ENCODE results near the gene MBD3.
"Not testable (repeated sequence)": the region's sequence is repeated elsewhere in the genome, so short reads cannot be mapped to it uniquely, and the experiment has no call there.

The MBD3 gene

GRCh38 chr19:1549332-1549945 is 43.2 kb downstream of the MBD3 start:
- no peak for DNase-seq (ENCODE audit: low read depth in 2 of 2, low spot score in 1 of 2)

GRCh38 chr19:1540365-1540925 is 52.2 kb downstream of the MBD3 start:
- no peak for DNase-seq (ENCODE audit: low read depth in 2 of 2, low spot score in 1 of 2)

- DNase-seq (ENCODE audit: low read depth in 2 of 2, low spot score in 1 of 2) = not testable (repeated sequence)
Observed at GRCh38 chr19:1539749-1540148, 52.9 kb downstream of the MBD3 start.

- no peak for DNase-seq (ENCODE audit: low read depth in 2 of 2, low spot score in 1 of 2)
Observed at GRCh38 chr19:1538978-1539377, 53.7 kb downstream of the MBD3 start.

- DNase-seq (ENCODE audit: low read depth in 2 of 2, low spot score in 1 of 2) = not testable (repeated sequence)
Observed at GRCh38 chr19:1535699-1536098, 57.0 kb downstream of the MBD3 start.

GRCh38 chr19:1534972-1535371 is 57.7 kb downstream of the MBD3 start:
- no peak for DNase-seq (ENCODE audit: low read depth in 2 of 2, low spot score in 1 of 2)

- no peak for DNase-seq (ENCODE audit: low read depth in 2 of 2, low spot score in 1 of 2)
Observed at GRCh38 chr19:1533510-1534150, 59.0 kb downstream of the MBD3 start.

- DNase-seq (ENCODE audit: low read depth in 2 of 2, low spot score in 1 of 2) = no peak
Observed at GRCh38 chr19:1532003-1532402, 60.7 kb downstream of the MBD3 start.

GRCh38 chr19:1531587-1531986 is 61.1 kb downstream of the MBD3 start:
- DNase-seq (ENCODE audit: low read depth in 2 of 2, low spot score in 1 of 2) = no peak

GRCh38 chr19:1530856-1531255 is 61.8 kb downstream of the MBD3 start:
- DNase-seq (ENCODE audit: low read depth in 2 of 2, low spot score in 1 of 2) = not testable (repeated sequence)

GRCh38 chr19:1529430-1529816 is 63.2 kb downstream of the MBD3 start:
- DNase-seq (ENCODE audit: low read depth in 2 of 2, low spot score in 1 of 2) = no peak

- no peak for DNase-seq (ENCODE audit: low read depth in 2 of 2, low spot score in 1 of 2)
Observed at GRCh38 chr19:1528596-1529429, 63.9 kb downstream of the MBD3 start.

GRCh38 chr19:1527650-1528309 is 64.9 kb downstream of the MBD3 start:
- no peak for DNase-seq (ENCODE audit: low read depth in 2 of 2, low spot score in 1 of 2)

GRCh38 chr19:1526979-1527649 is 65.6 kb downstream of the MBD3 start:
- DNase-seq (ENCODE audit: low read depth in 2 of 2, low spot score in 1 of 2) = no peak

GRCh38 chr19:1526066-1526778 is 66.4 kb downstream of the MBD3 start:
- DNase-seq (ENCODE audit: low read depth in 2 of 2, low spot score in 1 of 2) = no peak

GRCh38 chr19:1525343-1525742 is 67.3 kb downstream of the MBD3 start:
- no peak for DNase-seq (ENCODE audit: low read depth in 2 of 2, low spot score in 1 of 2)

- no peak for DNase-seq (ENCODE audit: low read depth in 2 of 2, low spot score in 1 of 2)
Observed at GRCh38 chr19:1524972-1525325, 67.7 kb downstream of the MBD3 start.

GRCh38 chr19:1524287-1524971 is 68.2 kb downstream of the MBD3 start:
- DNase-seq (ENCODE audit: low read depth in 2 of 2, low spot score in 1 of 2) = no peak

Data from stimulated activated CD8-positive, alpha-beta memory T cell treated with anti-CD3 and anti-CD28 coated beads, Interleukin-4, amount 100 ng/mL, for 1 hour (primary cell).